Activated naive CD8-positive, alpha-beta T cell treated with anti-CD3 and anti-CD28 coated beads for 36 hours (primary cell): ENCODE data around the gene DBF4B. TPM values are rescaled to one million over a fixed set of nuclear protein-coding genes. Genes with fewer than 3 reads are reported as not detected.
"Not testable (repeated sequence)": the region's sequence is repeated elsewhere in the genome, so short reads cannot be mapped to it uniquely, and the experiment has no call there.

Source experiments
- DNase-seq: peaks from one replicate; pipeline ENCODE4 v3.0.0; 2021
- H3K27ac Mint-ChIP-seq: one replicate; pipeline ENCODE4 v1.8.0; 2022; ENCODE audit warnings: mild to moderate bottlenecking, moderate library complexity, mixed read lengths
- H3K27me3 Mint-ChIP-seq: one replicate; pipeline ENCODE4 v1.8.0; 2022; ENCODE audit warnings: mild to moderate bottlenecking, mixed read lengths
- H3K36me3 Mint-ChIP-seq: one replicate; pipeline ENCODE4 v1.8.0; 2021; ENCODE audit warnings: mild to moderate bottlenecking, mixed read lengths
- H3K4me1 Mint-ChIP-seq: one replicate; pipeline ENCODE4 v1.8.0; 2021; ENCODE audit warnings: mixed read lengths
- H3K4me3 Mint-ChIP-seq: one replicate; pipeline ENCODE4 v1.8.0; 2022; ENCODE audit warnings: mild to moderate bottlenecking, moderate library complexity, mixed read lengths
- H3K9me3 Mint-ChIP-seq: one replicate; pipeline ENCODE4 v1.8.0; 2022; ENCODE audit warnings: mixed read lengths
- total RNA-seq, 2 experiments: library from RNA; stranded (reverse); gene quantifications; one replicate each; pipeline ENCODE4 v1.2.3, GENCODE V29; 2021

Gene DBF4B
- total RNA-seq, 2 experiments from 2014 or later: 21.9 to 24.6 TPM

DNA sequence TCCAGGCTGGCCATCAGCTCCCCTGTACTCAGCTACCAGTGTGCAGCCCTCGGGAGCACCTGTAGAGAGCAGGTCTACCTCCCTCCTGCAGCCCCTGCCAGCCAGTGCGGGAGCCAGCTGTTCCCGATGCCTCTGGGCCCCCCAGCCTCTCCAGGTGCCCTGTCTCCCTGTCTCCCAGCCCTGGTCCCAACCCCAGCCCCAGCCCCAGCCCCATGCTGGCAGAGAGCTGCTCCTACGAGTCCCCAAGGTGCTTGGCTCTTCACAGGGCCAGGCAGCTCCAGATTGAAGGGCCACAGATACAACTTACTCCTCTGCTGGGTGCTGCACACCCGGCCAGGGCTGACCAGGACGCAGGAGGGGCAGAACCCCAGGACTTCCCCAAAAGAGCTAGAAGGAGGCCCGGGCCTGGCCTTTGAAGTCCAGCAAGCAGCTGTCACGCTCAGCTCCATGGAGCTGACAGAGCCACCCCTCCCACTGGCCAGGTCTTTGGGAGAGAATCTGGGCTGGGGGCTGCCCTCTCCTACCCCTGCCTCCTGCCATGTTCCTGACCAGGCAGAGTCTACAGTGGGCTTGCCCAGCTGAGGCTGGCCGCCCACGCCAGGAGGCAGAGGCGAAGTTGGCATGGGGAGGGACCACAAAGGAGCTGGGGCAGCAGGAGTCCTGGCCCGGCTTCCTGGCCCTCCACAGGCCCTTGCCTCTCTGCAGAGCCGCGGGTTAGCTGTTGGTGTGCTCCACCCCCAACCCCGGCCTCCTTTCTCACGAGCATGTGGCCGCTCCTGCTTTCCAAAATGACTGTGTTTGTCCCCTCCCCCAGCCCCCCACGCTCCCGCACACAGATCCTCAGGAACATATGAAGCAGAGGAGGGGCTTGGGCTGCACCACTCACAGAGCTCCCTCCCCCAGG is 40.9 kb downstream of the DBF4B start:
- Mint-ChIP-seq H3K9me3 (no peaks in the 10 kb centered on the region), H3K4me1 (no peaks in the 10 kb centered on the region), H3K27ac (no peak overlapping the region), H3K4me3 (no peak overlapping the region), H3K27me3 (peaks cover 3% of the 10 kb centered on the region), H3K36me3 (peaks cover 11% of the 10 kb centered on the region)
- no peak for DNase-seq

DNA sequence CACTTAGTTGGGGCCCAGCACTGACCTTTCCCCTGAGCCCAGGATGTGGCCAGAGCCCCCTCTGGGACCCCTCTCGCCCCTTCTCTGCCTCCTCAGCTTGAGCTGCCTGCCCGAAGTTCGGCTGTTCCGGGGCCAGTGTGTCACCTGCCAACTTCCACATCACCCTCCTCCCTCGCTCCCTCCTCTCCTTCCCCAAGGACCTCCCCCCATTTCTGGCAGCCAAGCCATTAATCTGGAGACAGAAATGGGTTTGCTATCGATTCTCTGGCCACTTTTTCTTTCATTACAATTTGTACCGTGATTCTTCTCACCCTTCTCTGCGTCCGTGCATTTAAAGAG is 41.5 kb downstream of the DBF4B start:
- Mint-ChIP-seq H3K36me3 (peaks cover 11% of the 10 kb centered on the region), H3K9me3 (no peaks in the 10 kb centered on the region), H3K4me1 (no peaks in the 10 kb centered on the region), H3K27ac (no peak overlapping the region), H3K27me3 (peaks cover 3% of the 10 kb centered on the region), H3K4me3 (no peak overlapping the region)
- no peak for DNase-seq

DNA sequence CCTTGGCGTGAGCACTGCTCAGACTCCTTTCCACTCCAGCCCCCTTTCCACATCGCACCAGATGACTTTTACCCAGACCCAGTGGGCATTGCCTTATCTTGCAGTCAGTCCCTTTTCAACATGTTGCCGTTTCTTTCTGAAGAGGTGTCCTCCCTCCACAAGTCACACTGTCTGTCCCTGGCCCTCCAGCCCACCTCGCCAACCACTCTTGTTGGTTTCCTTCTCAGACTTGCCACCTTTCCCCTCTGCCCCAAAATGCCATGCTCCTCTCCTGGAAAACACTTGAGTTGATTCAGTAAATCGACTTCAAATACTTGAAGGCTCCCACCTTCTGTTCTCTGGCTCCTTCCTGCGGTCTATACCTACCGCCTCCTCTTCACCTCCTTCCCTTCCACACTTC is 42.9 kb downstream of the DBF4B start:
- no peak overlapping the region for H3K27ac Mint-ChIP-seq
- H3K4me1 Mint-ChIP-seq: no peaks in the 10 kb centered on the region
- H3K4me3 Mint-ChIP-seq: no peak overlapping the region
- no peaks in the 10 kb centered on the region for H3K9me3 Mint-ChIP-seq
- peaks cover 11% of the 10 kb centered on the region for H3K36me3 Mint-ChIP-seq
- H3K27me3 Mint-ChIP-seq: peaks cover 3% of the 10 kb centered on the region
- DNase-seq: no peak

DNA sequence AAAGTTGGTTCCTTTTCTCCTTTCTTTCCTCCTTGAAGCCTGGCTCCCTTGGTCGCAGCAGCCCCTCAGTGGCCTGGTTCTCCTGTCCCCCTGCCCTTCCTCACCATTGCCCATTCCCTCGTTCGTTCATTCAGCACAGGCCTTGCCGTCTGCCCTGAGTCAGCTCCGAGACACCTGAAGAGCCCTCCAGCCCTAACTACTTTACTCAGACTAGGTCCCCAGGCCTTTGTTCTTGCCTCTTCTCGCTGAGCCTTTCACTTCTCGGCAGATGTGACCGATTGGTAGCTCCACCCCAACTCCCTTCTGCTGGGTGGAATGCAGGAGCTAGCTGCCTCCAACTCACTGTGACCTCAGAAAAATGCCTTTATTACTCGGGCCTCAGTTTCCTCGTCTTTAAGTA is 43.3 kb downstream of the DBF4B start:
- no peaks in the 10 kb centered on the region for H3K9me3 Mint-ChIP-seq
- H3K4me3 Mint-ChIP-seq: no peak overlapping the region
- H3K36me3 Mint-ChIP-seq: peaks cover 11% of the 10 kb centered on the region
- no peaks in the 10 kb centered on the region for H3K4me1 Mint-ChIP-seq
- H3K27ac Mint-ChIP-seq: no peak overlapping the region
- no peak for DNase-seq
- peaks cover 6% of the 10 kb centered on the region for H3K27me3 Mint-ChIP-seq

DNA sequence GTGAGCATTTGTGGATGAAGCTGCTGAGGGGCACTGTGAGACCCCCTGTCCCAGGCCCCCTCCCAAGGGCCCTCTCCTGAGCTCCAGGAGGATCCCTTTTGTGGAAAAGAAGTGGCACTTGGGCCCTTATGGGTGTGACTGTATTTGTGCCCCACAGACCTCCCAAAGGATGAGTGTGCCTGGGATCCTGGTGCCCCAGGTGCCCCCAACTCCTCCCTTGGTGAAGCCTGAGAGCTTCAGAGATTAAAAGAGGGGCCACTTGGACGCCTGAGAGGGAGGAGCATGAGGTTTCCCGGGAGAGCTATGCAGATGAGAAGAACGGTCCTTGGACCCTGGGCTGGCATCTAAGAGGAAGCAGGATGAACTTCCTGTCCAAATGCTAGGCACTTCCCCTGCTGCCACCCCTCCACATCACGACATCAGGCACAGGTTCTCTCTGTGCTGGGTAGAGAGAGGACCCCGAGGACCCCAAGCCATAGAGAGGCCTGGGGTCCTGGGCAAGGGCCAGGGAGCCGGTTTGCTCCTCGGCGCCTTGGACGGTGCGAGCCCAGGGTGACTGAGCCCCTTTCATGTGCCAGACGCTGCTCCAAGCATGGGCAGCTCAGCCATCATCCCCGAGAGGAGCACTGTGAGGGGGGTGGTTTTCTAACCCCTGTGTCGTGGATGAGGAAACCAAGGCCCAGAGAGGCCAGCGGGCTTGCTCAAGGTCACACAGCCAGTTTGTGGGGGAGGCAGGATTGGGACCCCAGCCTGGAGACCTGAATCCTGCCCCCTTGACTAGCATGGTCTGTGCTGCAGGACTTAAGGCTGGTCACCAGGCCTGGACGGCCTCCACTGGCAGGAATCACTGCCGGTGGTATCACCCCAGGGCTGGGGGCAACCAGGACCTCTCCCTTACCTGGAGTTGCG is 44.7 kb downstream of the DBF4B start:
- Mint-ChIP-seq H3K27me3 (peaks cover 20% of the 10 kb centered on the region), H3K9me3 (no peaks in the 10 kb centered on the region), H3K36me3 (peaks cover 11% of the 10 kb centered on the region), H3K4me1 (no peaks in the 10 kb centered on the region), H3K27ac (no peak overlapping the region), H3K4me3 (no peak overlapping the region)
- no peak for DNase-seq

DNA sequence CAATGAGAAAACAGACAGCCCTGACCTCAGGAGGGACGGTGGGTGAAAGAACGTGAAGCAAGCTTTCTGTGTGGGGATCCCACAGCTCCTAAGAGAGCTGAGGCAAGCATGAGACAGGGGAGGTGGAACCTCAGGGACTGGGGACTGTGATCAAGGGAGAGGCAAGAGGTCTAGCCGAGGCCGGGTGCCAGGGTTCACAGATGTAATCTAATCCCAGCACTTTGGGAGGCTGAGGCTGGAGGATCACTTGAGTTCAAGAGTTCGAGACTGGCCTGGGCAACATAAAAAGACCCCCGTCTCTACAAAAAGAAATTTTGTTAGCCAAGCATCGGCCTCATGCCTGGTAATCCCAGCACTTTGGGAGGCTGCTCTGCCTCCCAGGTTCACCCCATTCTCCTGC is 45.8 kb downstream of the DBF4B start:
- Mint-ChIP-seq H3K27ac (no peak overlapping the region), H3K4me1 (no peaks in the 10 kb centered on the region), H3K27me3 (peaks cover 22% of the 10 kb centered on the region), H3K9me3 (no peaks in the 10 kb centered on the region), H3K4me3 (no peak overlapping the region), H3K36me3 (peaks cover 11% of the 10 kb centered on the region)
- no peak for DNase-seq

DNA sequence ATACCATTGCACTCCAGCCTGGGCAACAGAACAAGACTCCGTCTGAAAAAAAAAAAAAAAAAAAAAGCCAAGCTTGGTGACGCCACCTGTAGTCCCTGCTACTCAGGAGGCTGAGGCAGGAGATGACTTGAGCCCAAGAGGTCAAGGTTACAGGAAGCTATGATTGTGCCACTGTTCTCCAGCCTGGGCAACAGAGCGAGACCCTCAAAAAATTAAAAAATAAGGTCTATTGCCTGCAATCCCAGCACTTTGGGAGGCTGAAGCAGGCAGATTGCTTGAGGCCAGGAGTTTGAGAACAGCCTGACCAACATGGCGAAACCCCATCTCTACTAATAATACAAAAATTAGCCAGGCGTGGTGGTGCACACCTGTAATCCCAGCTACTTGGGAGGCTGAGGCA is 46.7 kb downstream of the DBF4B start:
- peaks cover 11% of the 10 kb centered on the region for H3K36me3 Mint-ChIP-seq
- not testable (repeated sequence) for DNase-seq, H3K4me1 Mint-ChIP-seq, H3K27ac Mint-ChIP-seq, H3K4me3 Mint-ChIP-seq, H3K9me3 Mint-ChIP-seq
- peaks cover 25% of the 10 kb centered on the region for H3K27me3 Mint-ChIP-seq

DNA sequence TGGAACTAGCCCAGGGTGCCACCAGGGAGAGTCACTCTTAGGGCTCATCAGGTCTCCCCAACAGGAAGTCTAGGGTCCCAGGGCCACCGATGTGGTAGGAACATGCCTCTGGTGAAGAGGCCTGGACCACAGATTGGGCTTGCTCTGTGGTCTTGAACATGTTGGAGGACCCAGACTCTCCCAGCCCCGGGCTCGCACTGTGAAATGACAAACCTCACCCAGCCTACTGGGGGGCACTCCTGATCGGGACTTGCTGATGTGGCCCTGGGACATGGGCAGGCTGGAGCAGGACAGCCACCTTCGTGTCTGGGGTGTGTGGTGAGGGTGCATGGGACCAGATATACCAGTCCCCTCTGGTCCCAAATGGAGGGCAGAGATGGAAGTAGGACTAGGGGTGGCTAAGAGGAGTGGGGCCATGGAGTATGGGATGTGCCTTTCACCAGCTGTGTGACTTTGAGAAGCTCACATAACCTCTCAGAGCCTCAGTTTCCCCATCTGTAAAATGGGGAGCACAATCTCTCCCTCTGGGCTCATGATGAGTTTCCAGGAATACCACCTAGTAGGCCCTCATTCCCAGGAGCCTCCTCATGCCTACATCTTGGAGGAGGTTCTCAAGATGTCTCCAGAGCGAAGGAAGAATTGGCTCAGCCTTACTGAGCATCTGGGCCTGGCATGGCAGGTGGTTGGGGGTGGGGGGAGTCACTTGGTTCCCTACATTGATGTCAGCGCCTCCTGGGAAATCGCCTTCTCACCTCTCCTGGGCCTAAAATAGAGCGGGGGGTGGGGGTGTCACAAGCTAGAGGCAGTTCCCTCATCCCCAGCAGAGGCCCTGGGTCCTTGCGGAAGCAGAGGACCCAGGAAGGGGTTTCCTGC is 48.8 kb downstream of the DBF4B start:
- no peaks in the 10 kb centered on the region for H3K4me1 Mint-ChIP-seq
- H3K36me3 Mint-ChIP-seq: no peaks in the 10 kb centered on the region
- peaks cover 46% of the 10 kb centered on the region for H3K27me3 Mint-ChIP-seq
- H3K4me3 Mint-ChIP-seq: no peak overlapping the region
- no peaks in the 10 kb centered on the region for H3K9me3 Mint-ChIP-seq
- H3K27ac Mint-ChIP-seq: no peak overlapping the region
- DNase-seq: no peak

DNA sequence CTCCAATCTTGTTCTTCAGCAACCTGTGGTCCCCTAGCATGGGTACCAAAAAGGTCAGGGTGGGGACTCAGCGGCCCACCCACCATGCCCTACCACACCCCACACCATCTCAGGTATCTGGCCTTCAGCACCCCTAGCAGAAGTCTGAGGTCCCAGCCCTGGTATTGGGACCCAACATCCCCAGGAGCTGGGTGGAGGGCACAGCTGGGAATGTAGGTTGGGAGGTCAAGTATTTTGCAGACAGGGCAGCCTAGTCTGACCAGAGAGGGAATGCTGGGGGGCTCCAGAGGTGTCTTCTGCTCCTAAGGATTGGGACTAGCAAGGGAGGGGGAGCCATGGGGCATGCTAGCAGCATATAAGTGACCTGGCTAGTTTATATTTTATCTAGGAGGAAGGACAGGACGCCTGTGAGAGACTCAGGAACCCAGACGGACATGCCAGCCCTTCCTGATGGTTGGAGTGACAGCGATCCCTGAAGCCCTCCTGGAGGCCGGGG is 49.5 kb downstream of the DBF4B start:
- H3K27me3 Mint-ChIP-seq: peaks cover 48% of the 10 kb centered on the region
- no peak overlapping the region for H3K4me3 Mint-ChIP-seq
- no peak for DNase-seq
- H3K4me1 Mint-ChIP-seq: no peaks in the 10 kb centered on the region
- no peaks in the 10 kb centered on the region for H3K9me3 Mint-ChIP-seq
- H3K36me3 Mint-ChIP-seq: no peaks in the 10 kb centered on the region
- no peak overlapping the region for H3K27ac Mint-ChIP-seq

DNA sequence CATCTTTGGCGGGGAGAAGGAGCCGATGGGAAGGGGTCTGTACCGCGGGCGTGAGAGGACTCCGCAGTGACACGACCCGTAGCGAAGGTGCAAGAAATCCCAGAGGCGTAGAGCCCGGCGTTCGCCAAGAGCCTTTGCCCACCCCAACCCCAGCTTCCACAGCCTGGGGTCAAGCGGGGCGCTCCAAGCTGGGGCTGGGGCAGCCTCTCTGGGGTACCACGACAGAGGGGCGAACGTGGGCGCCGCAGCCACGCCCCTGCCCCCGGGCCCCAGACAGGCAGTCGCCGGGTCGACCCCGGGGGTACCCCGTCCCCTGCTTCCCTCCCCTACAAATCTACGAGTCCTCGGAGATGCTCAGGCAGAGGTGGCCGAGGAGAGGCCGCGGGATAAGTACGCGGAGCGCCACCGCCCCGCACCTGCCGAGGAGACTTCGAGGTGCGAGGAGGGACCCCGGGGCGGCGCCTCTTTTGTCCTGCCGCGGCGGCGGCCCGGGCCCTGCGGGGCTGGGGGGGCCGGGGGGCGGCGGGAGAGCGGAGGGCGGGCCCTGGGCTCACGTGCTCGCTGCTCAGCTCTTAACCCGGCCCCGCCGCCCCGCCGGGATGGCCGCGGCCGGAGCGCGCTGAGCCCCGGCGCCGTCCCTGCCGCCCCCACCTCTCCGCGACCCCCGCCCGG is 50.1 kb downstream of the DBF4B start, which contains the start of gene ADAM11:
Gene ADAM11, plus strand, starts transcription at position 575 of the 672 bp plus-strand sequence. CDS start 212 bp downstream, outside the sequence.
- peaks cover 48% of the 10 kb centered on the region for H3K27me3 Mint-ChIP-seq
- no peaks in the 10 kb centered on the region for H3K9me3 Mint-ChIP-seq
- no peak within 1 kb of the TSS for H3K27ac Mint-ChIP-seq
- no peaks in the 10 kb centered on the region for H3K36me3 Mint-ChIP-seq
- DNase-seq: no peak
- no peaks in the 10 kb centered on the region for H3K4me1 Mint-ChIP-seq
- H3K4me3 Mint-ChIP-seq: peak within 1 kb of the TSS; percentile 18

DNA sequence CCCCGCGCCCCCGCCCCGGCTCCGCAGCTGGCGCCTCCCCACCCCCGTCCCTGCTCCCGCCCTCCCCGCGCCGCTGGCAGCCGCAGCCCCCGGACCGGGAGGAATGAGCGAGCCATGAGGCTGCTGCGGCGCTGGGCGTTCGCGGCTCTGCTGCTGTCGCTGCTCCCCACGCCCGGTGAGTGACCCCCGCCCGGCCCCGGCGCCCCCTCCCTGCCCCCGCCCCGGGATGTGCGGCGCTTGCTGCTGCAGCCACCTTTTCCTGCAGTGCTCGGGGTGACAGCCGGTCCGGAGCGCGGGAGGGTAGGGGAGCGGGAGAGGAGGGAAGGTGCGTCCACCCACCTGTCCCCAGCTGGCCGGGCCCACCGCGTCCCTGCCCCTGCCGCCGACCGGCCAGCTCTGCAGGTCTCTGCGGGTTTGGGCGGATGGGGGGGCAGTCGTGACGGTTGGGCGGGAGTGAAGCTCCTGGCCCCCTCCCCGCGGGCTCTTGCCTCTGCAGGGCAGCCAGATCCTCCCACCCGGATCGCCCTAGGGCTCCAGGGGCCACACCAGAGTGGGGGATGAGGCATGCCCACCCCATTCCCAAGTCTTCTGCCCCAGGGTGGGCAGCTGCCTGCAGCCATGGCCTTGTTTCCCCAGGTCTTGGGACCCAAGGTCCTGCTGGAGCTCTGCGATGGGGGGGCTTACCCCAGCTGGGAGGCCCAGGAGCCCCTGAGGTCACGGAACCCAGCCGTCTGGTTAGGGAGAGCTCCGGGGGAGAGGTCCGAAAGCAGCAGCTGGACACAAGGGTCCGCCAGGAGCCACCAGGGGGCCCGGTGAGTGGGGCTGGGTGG is 50.8 kb downstream of the DBF4B start:
- Mint-ChIP-seq H3K9me3 (no peaks in the 10 kb centered on the region), H3K27me3 (peaks cover 45% of the 10 kb centered on the region), H3K4me3 (peak overlapping the region; percentile 18), H3K36me3 (no peaks in the 10 kb centered on the region), H3K27ac (no peak overlapping the region), H3K4me1 (no peaks in the 10 kb centered on the region)
- DNase-seq: no peak

DNA sequence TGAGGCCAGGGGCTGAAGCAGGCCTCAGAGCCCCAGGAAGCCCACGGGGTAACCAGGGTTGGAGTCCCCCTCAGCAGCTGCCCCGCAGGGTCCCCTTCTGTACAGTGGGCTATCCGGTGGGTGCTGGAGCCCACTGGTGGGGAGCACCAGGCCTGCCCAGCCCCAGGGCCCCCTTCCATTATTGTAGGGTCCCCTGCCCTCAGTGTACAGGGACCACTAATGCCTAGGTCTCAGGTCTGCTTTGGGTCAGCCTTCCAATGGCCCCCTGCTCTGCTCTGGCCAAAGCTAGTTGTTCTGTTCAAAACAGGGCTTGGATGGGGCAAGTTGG is 51.4 kb downstream of the DBF4B start:
- H3K27me3 Mint-ChIP-seq: peaks cover 45% of the 10 kb centered on the region
- H3K27ac Mint-ChIP-seq: no peak overlapping the region
- no peaks in the 10 kb centered on the region for H3K4me1 Mint-ChIP-seq
- no peaks in the 10 kb centered on the region for H3K9me3 Mint-ChIP-seq
- no peaks in the 10 kb centered on the region for H3K36me3 Mint-ChIP-seq
- no peak overlapping the region for H3K4me3 Mint-ChIP-seq
- no peak for DNase-seq

DNA sequence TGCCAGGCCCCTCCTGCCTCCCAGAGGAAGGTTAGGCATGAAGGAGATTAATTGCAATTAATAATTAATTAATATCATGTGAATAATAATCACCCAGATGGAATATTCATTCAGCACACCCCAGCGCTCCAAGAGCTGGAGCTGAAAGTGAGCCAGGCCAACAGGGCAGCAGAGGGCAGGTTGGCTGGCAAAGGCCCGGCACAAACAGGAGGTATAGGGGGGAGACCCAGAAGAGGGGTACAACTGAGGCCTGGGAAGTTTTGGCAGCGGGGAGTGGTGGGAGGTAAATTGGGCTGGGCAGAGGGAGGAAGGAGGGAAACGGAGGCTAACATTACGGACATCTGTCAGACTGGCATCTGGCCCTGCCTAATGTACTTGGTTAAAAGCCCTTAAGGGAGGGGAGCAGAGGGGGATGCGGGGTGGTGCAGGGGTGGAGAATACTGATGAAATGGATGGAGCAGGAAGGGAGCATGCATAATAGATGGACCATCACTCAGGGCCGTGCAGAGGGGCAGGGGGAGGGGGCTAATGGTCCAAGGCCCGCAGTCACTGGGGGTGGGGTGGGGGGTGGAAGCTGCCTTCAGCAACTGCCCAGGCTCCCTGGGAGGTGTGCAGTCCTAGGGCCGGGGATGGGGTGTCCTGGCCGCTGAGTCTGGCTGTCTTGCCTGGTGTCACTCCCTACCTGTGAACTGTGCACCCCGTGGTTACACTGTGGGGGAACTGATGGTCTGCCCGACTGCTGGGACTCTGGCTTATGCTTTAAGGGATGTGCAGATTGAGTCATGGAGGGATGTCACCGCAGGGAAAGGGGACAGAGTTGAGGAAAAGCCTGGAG is 52.2 kb downstream of the DBF4B start:
- H3K9me3 Mint-ChIP-seq: no peaks in the 10 kb centered on the region
- no peak for DNase-seq
- no peaks in the 10 kb centered on the region for H3K36me3 Mint-ChIP-seq
- H3K27me3 Mint-ChIP-seq: peaks cover 46% of the 10 kb centered on the region
- no peak overlapping the region for H3K4me3 Mint-ChIP-seq
- no peak overlapping the region for H3K27ac Mint-ChIP-seq
- no peaks in the 10 kb centered on the region for H3K4me1 Mint-ChIP-seq
